Neuronal stem cell (in vitro differentiated cells): ENCODE measurements around the gene FRAS1.
"Not testable (repeated sequence)": the region's sequence is repeated elsewhere in the genome, so short reads cannot be mapped to it uniquely, and the experiment has no call there.

Experiments used
- DNase-seq: peaks from one replicate; pipeline ENCODE4 v3.0.0-alpha.2; 2013; ENCODE audit warnings: low spot score
- H2AFZ ChIP-seq: one replicate; pipeline ENCODE4 v1.6.1; 2013; ENCODE audit warnings: mild to moderate bottlenecking, low read length, inconsistent platforms
- H2AK5ac ChIP-seq: 2 replicates; pipeline ENCODE4 v1.6.1; 2013; ENCODE audit warnings: low read depth, mild to moderate bottlenecking, inconsistent platforms, low read length, moderate library complexity, mixed read lengths
- H2BK120ac ChIP-seq: 2 replicates; pipeline ENCODE4 v1.6.1; 2013; ENCODE audit warnings: low read depth, mild to moderate bottlenecking, inconsistent platforms, low read length, moderate library complexity, mixed read lengths
- H2BK12ac ChIP-seq: one replicate; pipeline ENCODE4 v1.6.1; 2013; ENCODE audit warnings: low read length, inconsistent platforms
- H2BK15ac ChIP-seq: 2 replicates; pipeline ENCODE4 v1.6.1; 2013; ENCODE audit warnings: mild to moderate bottlenecking, low read length, inconsistent platforms, mixed read lengths
- H2BK5ac ChIP-seq: one replicate; pipeline ENCODE4 v1.6.1; 2013; ENCODE audit warnings: inconsistent platforms, mild to moderate bottlenecking, low read length, moderate library complexity
- H3K14ac ChIP-seq: one replicate; pipeline ENCODE4 v1.6.1; 2013; ENCODE audit warnings: low read length, inconsistent platforms
- H3K18ac ChIP-seq: 2 replicates; pipeline ENCODE4 v1.6.1; 2013; ENCODE audit warnings: low read length, inconsistent platforms
- H3K23ac ChIP-seq: 2 replicates; pipeline ENCODE4 v1.6.1; 2013; ENCODE audit warnings: low read depth, mild to moderate bottlenecking, mixed read lengths, low read length, inconsistent platforms; ENCODE audit not compliant: poor library complexity
- H3K27ac ChIP-seq: replicated peaks from 3 replicates; pipeline ENCODE4 v1.5.1; 2013; ENCODE audit warnings: low read length, inconsistent platforms
- H3K27me3 ChIP-seq, 3 experiments: 2 replicates each; pipeline ENCODE4 v1.6.1; 2013; ENCODE audit warnings: low read length in 3 of 3, mild to moderate bottlenecking in 2 of 3, inconsistent platforms in 1 of 3, low read depth in 1 of 3, mixed read lengths in 1 of 3, moderate library complexity in 1 of 3; ENCODE audit not compliant: control insufficient read depth in 3 of 3, insufficient read depth in 3 of 3
- H3K36me3 ChIP-seq, 2 donors: replicated peaks in 1 of 2; 2 replicates each; pipeline ENCODE4 v1.6.1; 2013; ENCODE audit warnings: low read length in 2 of 2; ENCODE audit not compliant: control insufficient read depth in 2 of 2, insufficient read depth in 2 of 2
- H3K4ac ChIP-seq: 2 replicates; pipeline ENCODE4 v1.6.1; 2013; ENCODE audit warnings: inconsistent platforms, mild to moderate bottlenecking, low read length, moderate library complexity
- H3K4me1 ChIP-seq, 2 donors: 1 replicate in 1 of 2; 2 replicates in 1 of 2; pipeline ENCODE4 v1.6.1; 2013; ENCODE audit warnings: low read length in 2 of 2, low read depth in 1 of 2; ENCODE audit not compliant: control insufficient read depth in 2 of 2, insufficient read depth in 1 of 2
- H3K4me2 ChIP-seq: one replicate; pipeline ENCODE4 v1.6.1; 2013; ENCODE audit warnings: mild to moderate bottlenecking, low read length, inconsistent platforms; ENCODE audit not compliant: insufficient read depth, poor library complexity, severe bottlenecking
- H3K4me3 ChIP-seq, 2 donors: 2 replicates each; pipeline ENCODE4 v1.5.1; 2013; ENCODE audit warnings: low read length in 2 of 2, mild to moderate bottlenecking in 2 of 2, inconsistent platforms in 1 of 2, moderate library complexity in 1 of 2
- H3K79me1 ChIP-seq: one replicate; pipeline ENCODE4 v1.6.1; 2013; ENCODE audit warnings: low read depth, mild to moderate bottlenecking, inconsistent platforms, low read length, moderate library complexity
- H3K9ac ChIP-seq: one replicate; pipeline ENCODE4 v1.6.1; 2013; ENCODE audit warnings: mild to moderate bottlenecking, low read depth, low read length, inconsistent platforms; ENCODE audit not compliant: poor library complexity
- H3K9me3 ChIP-seq, 2 donors: replicated peaks in 1 of 2; 2 replicates each; pipeline versions ENCODE3 to v1.6.1; 2013; ENCODE audit warnings: low read length in 2 of 2, mild to moderate bottlenecking in 2 of 2, inconsistent platforms in 1 of 2, low read depth in 1 of 2, mixed read lengths in 1 of 2, moderate library complexity in 1 of 2; ENCODE audit not compliant: control insufficient read depth in 2 of 2, insufficient read depth in 1 of 2
- H4K8ac ChIP-seq: one replicate; pipeline ENCODE4 v1.6.1; 2013; ENCODE audit warnings: low read depth, mild to moderate bottlenecking, inconsistent platforms, low read length, moderate library complexity
- H4K91ac ChIP-seq: one replicate; pipeline ENCODE4 v1.6.1; 2013; ENCODE audit warnings: low read length, low read depth, mild to moderate bottlenecking, inconsistent platforms; ENCODE audit not compliant: poor library complexity
- WGBS, 2 donors: extraction: QIAGEN DNeasy Blood & Tissue Kit; methylation state at CpG; one replicate each; pipeline ENCODE4 v1.1.7; 2013; ENCODE audit warnings: missing lambda C conversion rate in 2 of 2, mixed read lengths in 1 of 2; ENCODE audit not compliant: insufficient read length in 2 of 2, insufficient replicate concordance in 1 of 2; ENCODE audit errors: extremely low coverage in 2 of 2; 5-methylcytosine and 5-hydroxymethylcytosine counted together

The FRAS1 gene

DNA sequence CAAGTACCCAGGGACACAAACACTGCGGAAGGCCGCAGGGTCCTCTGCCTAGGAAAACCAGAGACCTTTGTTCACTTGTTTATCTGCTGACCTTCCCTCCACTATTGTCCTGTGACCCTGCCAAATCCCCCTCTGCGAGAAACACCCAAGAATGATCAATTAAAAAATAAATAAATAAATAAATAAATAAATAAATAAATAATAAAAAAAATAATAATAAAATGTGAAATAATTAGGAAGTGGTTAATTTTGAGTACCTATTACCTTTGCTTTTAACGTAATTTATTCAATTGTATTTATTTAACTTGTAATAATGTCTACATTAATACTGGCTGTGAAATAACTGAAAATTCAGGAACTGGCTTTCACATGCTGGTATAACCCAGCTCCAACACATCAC, 491.8 kb downstream of the FRAS1 start:
- not testable (repeated sequence) for H4K91ac ChIP-seq, H3K36me3 ChIP-seq, H2BK5ac ChIP-seq, H3K4me3 ChIP-seq, H2BK120ac ChIP-seq, H3K9me3 ChIP-seq, H2AK5ac ChIP-seq, H3K9ac ChIP-seq, H3K4ac ChIP-seq, H3K79me1 ChIP-seq, H3K18ac ChIP-seq, H4K8ac ChIP-seq, H2BK12ac ChIP-seq, H3K23ac ChIP-seq, H3K27ac ChIP-seq, H3K4me1 ChIP-seq, DNase-seq, H2AFZ ChIP-seq, H3K4me2 ChIP-seq, H2BK15ac ChIP-seq, H3K14ac ChIP-seq
- peaks cover 0 to 51% (median 4%) of the 10 kb centered on the region in 3 experiments for H3K27me3 ChIP-seq
- WGBS, 2 donors: no CpG with 5 or more reads among the region's 4 CpGs

DNA sequence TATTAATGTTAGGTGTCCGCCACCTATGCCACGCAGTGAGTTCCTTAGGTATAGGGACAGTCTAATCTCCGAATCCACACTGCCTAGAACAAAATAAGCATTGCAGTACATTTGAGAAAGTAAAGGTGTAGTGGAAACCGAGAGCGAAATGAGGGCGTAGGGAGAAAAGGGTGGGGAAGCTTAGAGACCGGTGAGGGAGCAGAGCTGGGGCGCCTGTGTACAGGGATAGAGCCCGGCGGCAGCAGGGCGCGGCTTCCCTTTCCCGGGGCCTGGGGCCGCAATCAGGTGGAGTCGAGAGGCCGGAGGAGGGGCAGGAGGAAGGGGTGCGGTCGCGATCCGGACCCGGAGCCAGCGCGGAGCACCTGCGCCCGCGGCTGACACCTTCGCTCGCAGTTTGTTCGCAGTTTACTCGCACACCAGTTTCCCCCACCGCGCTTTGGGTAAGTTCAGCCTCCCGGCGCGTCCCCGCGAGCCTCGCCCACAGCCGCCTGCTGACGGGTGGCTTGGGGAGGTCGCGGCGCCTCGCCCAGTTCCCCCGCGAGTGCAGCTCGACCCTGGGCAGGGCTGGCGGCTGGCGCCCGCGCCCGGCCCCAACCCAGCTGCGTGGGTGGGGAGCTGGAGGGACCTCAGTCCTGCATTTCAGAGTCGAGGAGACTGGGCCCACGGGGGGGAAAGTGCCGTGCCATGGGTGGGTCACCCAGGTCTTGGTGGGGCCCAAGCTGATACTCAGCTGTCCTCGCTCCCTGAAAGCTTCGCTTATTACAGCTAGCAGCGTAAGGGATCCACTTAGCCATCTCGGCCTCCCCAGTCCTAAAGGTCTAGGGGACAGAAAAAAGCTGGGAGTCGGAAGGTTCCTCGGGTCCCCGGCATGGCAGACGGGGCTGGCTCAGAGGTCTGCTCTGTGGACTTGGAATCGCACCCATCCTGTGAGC, 494.6 kb downstream of the FRAS1 start, which contains the start of gene ANXA3:
TSS of gene ANXA3 (plus strand) at position 351 of the 932 bp plus-strand sequence. CDS start 2,704 bp downstream, outside the sequence.
- no peaks in the 10 kb centered on the region for H3K79me1 ChIP-seq
- peaks cover 0 to 6% of the 10 kb centered on the region in 2 donors for H3K4me1 ChIP-seq
- H2BK15ac ChIP-seq: peak within 1 kb of the TSS; percentile 93
- no peak within 1 kb of the TSS for H3K14ac ChIP-seq
- peak within 1 kb of the TSS; percentile 91 for H3K4me2 ChIP-seq
- H2BK120ac ChIP-seq: no peak within 1 kb of the TSS
- no peak within 1 kb of the TSS for H4K91ac ChIP-seq
- H4K8ac ChIP-seq: no peak within 1 kb of the TSS
- H2BK12ac ChIP-seq: peak within 1 kb of the TSS; percentile 75
- peak within 1 kb of the TSS; percentile 43 to 86 for H3K4me3 ChIP-seq
- H3K27ac ChIP-seq: no peak within 1 kb of the TSS
- no peaks in the 10 kb centered on the region for H3K9me3 ChIP-seq
- DNase-seq: no peak
- WGBS, 2 donors: no CpG with 5 or more reads among the region's 65 CpGs
- peak within 1 kb of the TSS; percentile 89 for H3K18ac ChIP-seq
- H3K4ac ChIP-seq: no peak within 1 kb of the TSS
- H3K36me3 ChIP-seq: no peaks in the 10 kb centered on the region
- H2AK5ac ChIP-seq: peak within 1 kb of the TSS; percentile 56
- peak within 1 kb of the TSS; percentile 97 for H2AFZ ChIP-seq
- peaks cover 0 to 42% (median 4%) of the 10 kb centered on the region in 3 experiments for H3K27me3 ChIP-seq
- peak within 1 kb of the TSS; percentile 77 for H3K9ac ChIP-seq
- H2BK5ac ChIP-seq: no peak within 1 kb of the TSS
- H3K23ac ChIP-seq: peak within 1 kb of the TSS; percentile 85

- no CpG with 5 or more reads among the region's 10 CpGs for WGBS, 2 donors
- no peak overlapping the region for H3K9ac ChIP-seq
- H3K36me3 ChIP-seq: no peaks in the 10 kb centered on the region
- no peak overlapping the region for H2BK120ac ChIP-seq
- no peaks in the 10 kb centered on the region for H3K79me1 ChIP-seq
- no peak overlapping the region for H4K91ac ChIP-seq
- H3K4me1 ChIP-seq: peaks cover 0 to 6% of the 10 kb centered on the region in 2 donors
- H3K4ac ChIP-seq: no peak overlapping the region
- H3K4me3 ChIP-seq: no peak overlapping the region
- no peaks in the 10 kb centered on the region for H3K9me3 ChIP-seq
- no peak overlapping the region for H3K23ac ChIP-seq
- DNase-seq: no peak
- no peak overlapping the region for H2BK5ac ChIP-seq
- H3K4me2 ChIP-seq: no peak overlapping the region
- H2BK12ac ChIP-seq: no peak overlapping the region
- peaks cover 0 to 42% (median 4%) of the 10 kb centered on the region in 3 experiments for H3K27me3 ChIP-seq
- no peak overlapping the region for H2BK15ac ChIP-seq
- H3K14ac ChIP-seq: no peak overlapping the region
- no peak overlapping the region for H2AK5ac ChIP-seq
- H3K18ac ChIP-seq: no peak overlapping the region
- no peak overlapping the region for H4K8ac ChIP-seq
- H3K27ac ChIP-seq: no peak overlapping the region
- peak overlapping the region; percentile 97 for H2AFZ ChIP-seq
Measured at GRCh38 chr4:78552389-78553042, 495.4 kb downstream of the FRAS1 start.

GRCh38 chr4:78553043-78553396, 495.9 kb downstream of the FRAS1 start:
- Histone ChIP-seq H2AK5ac (no peak overlapping the region), H4K91ac (no peak overlapping the region), H3K9ac (no peak overlapping the region), H3K4me2 (no peak overlapping the region), H3K18ac (no peak overlapping the region), H2BK120ac (no peak overlapping the region), H3K27ac (no peak overlapping the region), H2BK15ac (no peak overlapping the region), H3K36me3 (no peaks in the 10 kb centered on the region), H2AFZ (no peak overlapping the region), H3K23ac (no peak overlapping the region), H3K27me3 (peaks cover 0 to 42% (median 4%) of the 10 kb centered on the region in 3 experiments), H3K79me1 (no peaks in the 10 kb centered on the region), H3K14ac (no peak overlapping the region), H3K4me1 (peaks cover 0 to 6% of the 10 kb centered on the region in 2 donors), H4K8ac (no peak overlapping the region), H2BK12ac (no peak overlapping the region), H3K4me3 (no peak overlapping the region), H3K9me3 (no peaks in the 10 kb centered on the region), H2BK5ac (no peak overlapping the region), H3K4ac (no peak overlapping the region)
- DNase-seq: no peak
- no CpG with 5 or more reads among the region's 3 CpGs for WGBS, 2 donors
